Stimulated activated CD8-positive, alpha-beta memory T cell treated with anti-CD3 and anti-CD28 coated beads, Interleukin-12 subunit alpha, Interleukin-12 subunit beta, amount 100 ng/mL, for 24 hours (primary cell): ENCODE results near the gene UBE4B.

Experiments used
- DNase-seq: peaks from one replicate; pipeline ENCODE4 v3.0.0-alpha.2; 2020; ENCODE audit errors: extremely low read depth

The UBE4B gene

GRCh38 chr1:10033359-10033845 is 644 bp downstream of the UBE4B start:
- DNase-seq: no peak

- no peak for DNase-seq
These were observed 10.0 kb downstream of the UBE4B start for GRCh38 chr1:10042746-10043145.

GRCh38 chr1:10045480-10046355 is 13.0 kb downstream of the UBE4B start:
- DNase-seq: no peak

GRCh38 chr1:10046356-10047085 is 13.8 kb downstream of the UBE4B start:
- DNase-seq: no peak

GRCh38 chr1:10048601-10049000 is 15.8 kb downstream of the UBE4B start:
- no peak for DNase-seq

GRCh38 chr1:10050611-10051010 is 17.9 kb downstream of the UBE4B start:
- no peak for DNase-seq

GRCh38 chr1:10051656-10052055 is 18.9 kb downstream of the UBE4B start:
- DNase-seq: no peak

GRCh38 chr1:10052347-10052746 is 19.6 kb downstream of the UBE4B start:
- DNase-seq: no peak

GRCh38 chr1:10054465-10054864 is 21.7 kb downstream of the UBE4B start:
- DNase-seq: no peak

- no peak for DNase-seq
These were observed 23.8 kb downstream of the UBE4B start for GRCh38 chr1:10056599-10056987.

GRCh38 chr1:10057343-10057742 is 24.6 kb downstream of the UBE4B start:
- no peak for DNase-seq

GRCh38 chr1:10057796-10058195 is 25.0 kb downstream of the UBE4B start:
- no peak for DNase-seq

- DNase-seq: no peak
These were observed 26.6 kb downstream of the UBE4B start for GRCh38 chr1:10059342-10059718.

GRCh38 chr1:10060311-10061100 is 27.7 kb downstream of the UBE4B start:
- DNase-seq: no peak

- DNase-seq: no peak
These were observed 28.5 kb downstream of the UBE4B start for GRCh38 chr1:10061276-10061675.

GRCh38 chr1:10063878-10064277 is 31.1 kb downstream of the UBE4B start:
- no peak for DNase-seq

- no peak for DNase-seq
These were observed 31.9 kb downstream of the UBE4B start for GRCh38 chr1:10064416-10065343.

GRCh38 chr1:10065344-10065685 is 32.6 kb downstream of the UBE4B start:
- DNase-seq: no peak

- no peak for DNase-seq
These were observed 33.0 kb downstream of the UBE4B start for GRCh38 chr1:10065760-10066159.

GRCh38 chr1:10068605-10069294 is 36.0 kb downstream of the UBE4B start:
- no peak for DNase-seq

GRCh38 chr1:10070206-10070605 is 37.4 kb downstream of the UBE4B start:
- DNase-seq: no peak
